ENCODE data around the gene KCNJ10.

Gene KCNJ10

GRCh38 chr1:160070243-160071163 is 543 bp upstream of the KCNJ10 start:
- DNase-seq (ENCODE audit: low read depth) = peak; percentile 53
- H3K4me3 ChIP-seq (ENCODE audit: low read depth, low read length) = peak overlapping the region; percentile 46
- TF ChIP-seq CTCF (IDR thresholded peaks at IDR 0.05; ENCODE audit: insufficient read depth, low read depth, low read length, missing control alignments) = no peak

- DNase-seq (ENCODE audit: low read depth) = no peak
- H3K4me3 ChIP-seq (ENCODE audit: low read depth, low read length) = no peak overlapping the region
- TF ChIP-seq CTCF (IDR thresholded peaks at IDR 0.05; ENCODE audit: insufficient read depth, low read depth, low read length, missing control alignments) = no peak
Observed at GRCh38 chr1:160068225-160068624, 1.7 kb downstream of the KCNJ10 start.

- DNase-seq (ENCODE audit: low read depth) = no peak
- no peak for TF ChIP-seq CTCF (IDR thresholded peaks at IDR 0.05; ENCODE audit: insufficient read depth, low read depth, low read length, missing control alignments)
- H3K4me3 ChIP-seq (ENCODE audit: low read depth, low read length) = no peak overlapping the region
Observed at GRCh38 chr1:160066829-160067745, 2.9 kb downstream of the KCNJ10 start.

- TF ChIP-seq CTCF (IDR thresholded peaks at IDR 0.05; ENCODE audit: insufficient read depth, low read depth, low read length, missing control alignments) = no peak
- DNase-seq (ENCODE audit: low read depth) = no peak
- no peak overlapping the region for H3K4me3 ChIP-seq (ENCODE audit: low read depth, low read length)
Observed at GRCh38 chr1:160064746-160065145, 5.2 kb downstream of the KCNJ10 start.

GRCh38 chr1:160064164-160064563 is 5.8 kb downstream of the KCNJ10 start:
- no peak overlapping the region for H3K4me3 ChIP-seq (ENCODE audit: low read depth, low read length)
- no peak for DNase-seq (ENCODE audit: low read depth)
- TF ChIP-seq CTCF (IDR thresholded peaks at IDR 0.05; ENCODE audit: insufficient read depth, low read depth, low read length, missing control alignments) = no peak

- TF ChIP-seq CTCF (IDR thresholded peaks at IDR 0.05; ENCODE audit: insufficient read depth, low read depth, low read length, missing control alignments) = no peak
- no peak for DNase-seq (ENCODE audit: low read depth)
- no peak overlapping the region for H3K4me3 ChIP-seq (ENCODE audit: low read depth, low read length)
Observed at GRCh38 chr1:160063176-160063575, 6.8 kb downstream of the KCNJ10 start.
